Osteoblast (primary cell): ENCODE data around the gene SLC16A10. TPM values are rescaled to one million over a fixed set of nuclear protein-coding genes. Genes with fewer than 3 reads are reported as not detected.

Source experiments
- DNase-seq: peaks from one replicate; pipeline ENCODE4 v3.0.0; 2011; ENCODE audit warnings: low spot score, mixed read lengths; ENCODE audit not compliant: insufficient read length; ENCODE audit errors: missing footprints
- H2AFZ ChIP-seq: 2 replicates; pipeline ENCODE4 v1.6.0; 2011; ENCODE audit warnings: mild to moderate bottlenecking, low read length
- H3K27ac ChIP-seq: 2 replicates; pipeline ENCODE4 v1.5.1; 2011; ENCODE audit warnings: mild to moderate bottlenecking, low read depth, low read length, moderate library complexity
- H3K27me3 ChIP-seq: 2 replicates; pipeline ENCODE4 v1.6.0; 2012; ENCODE audit warnings: mild to moderate bottlenecking, control low read depth, inconsistent platforms, low read length, moderate library complexity; ENCODE audit not compliant: insufficient read depth
- H3K36me3 ChIP-seq: 2 replicates; pipeline ENCODE4 v1.5.1; 2011; ENCODE audit warnings: mild to moderate bottlenecking, low read length, control low read depth, moderate library complexity; ENCODE audit not compliant: insufficient read depth
- H3K4me1 ChIP-seq: 2 replicates; pipeline ENCODE4 v1.5.1; 2011; ENCODE audit warnings: mild to moderate bottlenecking, low read length, control low read depth, moderate library complexity; ENCODE audit not compliant: insufficient read depth
- H3K4me2 ChIP-seq: 2 replicates; pipeline ENCODE4 v1.6.0; 2011; ENCODE audit warnings: mild to moderate bottlenecking, low read length; ENCODE audit not compliant: insufficient read depth
- H3K4me3 ChIP-seq: fragments of 200-600 bp; sonication (generic); 3 replicates; pipeline ENCODE4 v1.5.1; 2012; ENCODE audit warnings: mild to moderate bottlenecking, low read length, inconsistent platforms; ENCODE audit not compliant: insufficient read depth
- H3K79me2 ChIP-seq: 2 replicates; pipeline ENCODE4 v1.6.0; 2012; ENCODE audit warnings: mild to moderate bottlenecking, low read length, control low read depth, inconsistent platforms; ENCODE audit not compliant: insufficient read depth
- H3K9me3 ChIP-seq: 2 replicates; pipeline ENCODE4 v1.5.1; 2011; ENCODE audit warnings: low read depth, low read length, control low read depth
- H4K20me1 ChIP-seq: 2 replicates; pipeline ENCODE4 v1.6.0; 2012; ENCODE audit warnings: mild to moderate bottlenecking, low read length, control low read depth; ENCODE audit not compliant: insufficient read depth
- total RNA-seq: library from RNA; depleted of rRNA; stranded (reverse); fragments of >200 nt; gene quantifications from 2 replicates; pipeline ENCODE4 v1.2.3, GENCODE V29; 2012
- TF ChIP-seq, protein P1 (sequence below): IDR thresholded peaks from 2 replicates; pipeline ENCODE4 v1.5.1; 2011; ENCODE audit warnings: mild to moderate bottlenecking, low read depth, low read length, moderate library complexity; ENCODE audit errors: extremely low read depth

SLC16A10 gene
- total RNA-seq, 1 donor, result under 0.01 TPM

DNA sequence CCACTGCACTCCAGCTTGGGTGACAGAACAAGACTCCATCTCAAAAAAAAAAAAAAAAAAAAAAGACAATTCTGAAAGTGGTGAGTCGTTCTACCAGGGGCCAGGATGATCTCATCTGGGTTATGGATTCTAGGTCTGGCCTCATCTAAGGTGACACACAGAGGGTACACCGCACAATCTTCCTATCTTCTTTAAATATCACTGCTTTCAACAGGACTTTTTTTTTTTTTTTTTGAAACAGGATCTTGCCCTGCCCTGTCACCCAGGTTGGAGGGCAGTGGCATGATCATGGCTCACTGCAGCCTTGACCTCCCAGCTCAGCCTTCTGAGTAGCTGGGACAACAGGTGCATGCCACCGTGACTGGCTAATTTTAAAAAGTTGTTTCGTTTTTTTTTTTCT lies 67.7 kb downstream of the SLC16A10 start:
- H3K27me3 ChIP-seq, result peaks cover 11% of the 10 kb centered on the region
- H3K79me2 ChIP-seq, result no peaks in the 10 kb centered on the region
- H3K36me3 ChIP-seq, result no peaks in the 10 kb centered on the region
- H3K9me3 ChIP-seq, result no peaks in the 10 kb centered on the region
- no peaks in the 10 kb centered on the region for H4K20me1 ChIP-seq
- H3K27ac ChIP-seq, result no peak overlapping the region
- H2AFZ ChIP-seq, result no peak overlapping the region
- H3K4me3 ChIP-seq, result no peak overlapping the region
- H3K4me1 ChIP-seq, result no peaks in the 10 kb centered on the region
- TF ChIP-seq, protein P1, sequence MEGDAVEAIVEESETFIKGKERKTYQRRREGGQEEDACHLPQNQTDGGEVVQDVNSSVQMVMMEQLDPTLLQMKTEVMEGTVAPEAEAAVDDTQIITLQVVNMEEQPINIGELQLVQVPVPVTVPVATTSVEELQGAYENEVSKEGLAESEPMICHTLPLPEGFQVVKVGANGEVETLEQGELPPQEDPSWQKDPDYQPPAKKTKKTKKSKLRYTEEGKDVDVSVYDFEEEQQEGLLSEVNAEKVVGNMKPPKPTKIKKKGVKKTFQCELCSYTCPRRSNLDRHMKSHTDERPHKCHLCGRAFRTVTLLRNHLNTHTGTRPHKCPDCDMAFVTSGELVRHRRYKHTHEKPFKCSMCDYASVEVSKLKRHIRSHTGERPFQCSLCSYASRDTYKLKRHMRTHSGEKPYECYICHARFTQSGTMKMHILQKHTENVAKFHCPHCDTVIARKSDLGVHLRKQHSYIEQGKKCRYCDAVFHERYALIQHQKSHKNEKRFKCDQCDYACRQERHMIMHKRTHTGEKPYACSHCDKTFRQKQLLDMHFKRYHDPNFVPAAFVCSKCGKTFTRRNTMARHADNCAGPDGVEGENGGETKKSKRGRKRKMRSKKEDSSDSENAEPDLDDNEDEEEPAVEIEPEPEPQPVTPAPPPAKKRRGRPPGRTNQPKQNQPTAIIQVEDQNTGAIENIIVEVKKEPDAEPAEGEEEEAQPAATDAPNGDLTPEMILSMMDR, result no peak
- H3K4me2 ChIP-seq, result no peak overlapping the region
- no peak for DNase-seq

DNA sequence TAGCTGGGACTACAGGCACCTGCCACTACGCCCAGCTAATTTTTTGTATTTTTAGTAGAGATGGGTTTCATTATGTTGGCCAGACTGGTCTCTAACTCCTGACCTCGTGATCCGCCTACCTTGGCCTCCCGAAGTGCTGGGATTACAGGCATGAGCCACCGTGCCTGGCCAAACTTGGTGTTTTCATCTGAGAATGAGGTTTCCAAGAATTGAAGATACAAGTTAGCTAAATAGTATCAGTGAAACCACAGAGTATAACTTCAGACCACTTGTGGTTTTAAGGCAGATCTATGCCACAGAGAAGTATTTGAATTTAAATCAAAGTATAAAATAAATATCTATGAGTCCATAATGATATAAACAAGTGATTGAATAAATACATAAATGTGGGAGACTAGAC lies 70.1 kb downstream of the SLC16A10 start:
- no peak overlapping the region for H3K27ac ChIP-seq
- H3K4me2 ChIP-seq, result no peak overlapping the region
- peaks cover 3% of the 10 kb centered on the region for H3K27me3 ChIP-seq
- no peaks in the 10 kb centered on the region for H4K20me1 ChIP-seq
- no peak overlapping the region for H3K4me3 ChIP-seq
- no peaks in the 10 kb centered on the region for H3K36me3 ChIP-seq
- H2AFZ ChIP-seq, result no peak overlapping the region
- no peak for DNase-seq
- TF ChIP-seq, protein P1, result no peak
- no peaks in the 10 kb centered on the region for H3K79me2 ChIP-seq
- H3K4me1 ChIP-seq, result no peaks in the 10 kb centered on the region
- no peaks in the 10 kb centered on the region for H3K9me3 ChIP-seq

DNA sequence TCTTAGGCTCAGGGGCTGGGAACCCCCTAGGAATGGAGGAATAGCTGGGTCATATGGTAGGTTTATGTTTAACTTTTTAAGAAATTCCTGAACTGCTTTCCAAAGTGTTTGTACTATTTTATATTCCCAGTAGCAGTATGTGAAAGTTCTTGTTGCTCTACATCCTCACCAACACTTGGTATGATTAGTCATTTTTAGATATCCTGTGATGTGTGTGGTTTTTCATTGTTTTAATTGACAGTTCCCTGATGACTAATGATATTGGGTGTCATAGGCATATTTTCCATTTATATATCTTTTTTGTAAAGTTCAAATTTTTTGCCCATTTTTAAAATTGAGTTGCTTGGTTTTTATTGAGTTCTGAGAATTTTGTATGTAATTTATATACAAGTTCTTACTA lies 72.3 kb downstream of the SLC16A10 start:
- no peak overlapping the region for H3K27ac ChIP-seq
- DNase-seq, result no peak
- TF ChIP-seq, protein P1, result no peak
- H3K9me3 ChIP-seq, result no peaks in the 10 kb centered on the region
- no peak overlapping the region for H3K4me2 ChIP-seq
- H3K4me1 ChIP-seq, result no peaks in the 10 kb centered on the region
- H3K36me3 ChIP-seq, result no peaks in the 10 kb centered on the region
- no peaks in the 10 kb centered on the region for H3K79me2 ChIP-seq
- H2AFZ ChIP-seq, result no peak overlapping the region
- H3K27me3 ChIP-seq, result peaks cover 3% of the 10 kb centered on the region
- H4K20me1 ChIP-seq, result no peaks in the 10 kb centered on the region
- H3K4me3 ChIP-seq, result no peak overlapping the region

DNA sequence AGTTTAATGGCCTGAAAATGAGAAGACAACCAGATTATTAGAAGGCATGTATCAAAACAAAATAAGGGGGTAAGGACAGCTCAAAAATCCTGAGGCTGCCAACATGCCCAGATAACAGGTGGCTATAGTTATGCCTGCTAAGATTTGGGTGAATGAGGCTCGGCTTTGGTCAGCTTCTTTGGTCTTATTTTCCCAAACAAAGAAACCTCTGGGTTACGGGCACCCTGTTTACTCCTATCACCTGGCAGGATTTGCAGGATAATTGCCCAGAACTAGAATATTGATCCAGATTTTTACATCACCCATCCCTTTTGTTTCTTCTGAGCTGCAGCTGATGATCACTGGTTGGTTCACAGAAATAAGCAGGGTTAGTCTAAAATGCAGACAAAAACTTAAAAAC lies 74.3 kb downstream of the SLC16A10 start:
- TF ChIP-seq, protein P1, result no peak
- no peaks in the 10 kb centered on the region for H4K20me1 ChIP-seq
- no peak overlapping the region for H2AFZ ChIP-seq
- H3K4me2 ChIP-seq, result no peak overlapping the region
- H3K9me3 ChIP-seq, result no peaks in the 10 kb centered on the region
- no peak overlapping the region for H3K4me3 ChIP-seq
- no peaks in the 10 kb centered on the region for H3K36me3 ChIP-seq
- no peaks in the 10 kb centered on the region for H3K4me1 ChIP-seq
- DNase-seq, result no peak
- H3K27me3 ChIP-seq, result peaks cover 3% of the 10 kb centered on the region
- no peak overlapping the region for H3K27ac ChIP-seq
- no peaks in the 10 kb centered on the region for H3K79me2 ChIP-seq
